DOHH2 (cell line): Measurements from ENCODE around the gene ZNF300.

Experiments
- H3F3A ChIP-seq: fragments of 200-600 bp; sonication (generic), shearing (Covaris generic); 2 replicates; pipeline ENCODE4 v1.6.0; 2016; ENCODE audit warnings: antibody characterized with exemption, mild to moderate bottlenecking; ENCODE audit not compliant: control insufficient read depth, insufficient read depth
- H3K27ac ChIP-seq: fragments of 200-600 bp; sonication (generic); 2 replicates; pipeline ENCODE4 v1.5.1; 2014; ENCODE audit warnings: low read depth, mild to moderate bottlenecking, low read length, moderate library complexity
- H3K27me3 ChIP-seq: fragments of 200-600 bp; sonication (generic); 2 replicates; pipeline ENCODE4 v1.6.1; 2014; ENCODE audit warnings: mild to moderate bottlenecking, low read length, mixed read lengths; ENCODE audit not compliant: control insufficient read depth
- H3K36me3 ChIP-seq: fragments of 200-600 bp; sonication (generic); 2 replicates; pipeline ENCODE4 v1.6.1; 2014; ENCODE audit warnings: mild to moderate bottlenecking, low read length, moderate library complexity, mixed read lengths; ENCODE audit not compliant: control insufficient read depth
- H3K4me1 ChIP-seq: fragments of 200-600 bp; sonication (generic); 2 replicates; pipeline ENCODE4 v1.6.1; 2014; ENCODE audit warnings: mild to moderate bottlenecking, low read length, mixed read lengths; ENCODE audit not compliant: control insufficient read depth
- H3K4me2 ChIP-seq: fragments of 200-600 bp; sonication (generic); 2 replicates; pipeline ENCODE4 v1.6.0; 2014; ENCODE audit warnings: mild to moderate bottlenecking, low read length, moderate library complexity
- H3K4me3 ChIP-seq: fragments of 200-600 bp; sonication (generic); 2 replicates; pipeline ENCODE4 v1.5.1; 2014; ENCODE audit warnings: mild to moderate bottlenecking, low read length, mixed read lengths
- H3K79me2 ChIP-seq: fragments of 200-600 bp; sonication (generic); 2 replicates; pipeline ENCODE4 v1.6.1; 2014; ENCODE audit warnings: mild to moderate bottlenecking, low read length, mixed read lengths; ENCODE audit not compliant: control insufficient read depth
- H3K9me2 ChIP-seq: fragments of 200-600 bp; sonication (generic); replicated peaks from 2 replicates; pipeline ENCODE4 v1.6.1; 2014; ENCODE audit warnings: mild to moderate bottlenecking, low read length, mixed read lengths; ENCODE audit not compliant: control insufficient read depth
- H3K9me3 ChIP-seq: fragments of 200-600 bp; sonication (generic); 2 replicates; pipeline ENCODE4 v1.6.1; 2014; ENCODE audit warnings: antibody characterized with exemption, low read length, mixed read lengths; ENCODE audit not compliant: control insufficient read depth, insufficient read depth
- H4K20me1 ChIP-seq: fragments of 200-600 bp; sonication (generic); 2 replicates; pipeline ENCODE4 v1.6.0; 2014; ENCODE audit warnings: low read depth, mild to moderate bottlenecking, antibody characterized with exemption, low read length, moderate library complexity; ENCODE audit not compliant: control insufficient read depth, insufficient read depth
- CTCF ChIP-seq: fragments of 200-600 bp; sonication (generic); IDR thresholded peaks from one replicate; pipeline ENCODE4 v1.5.1; 2014; ENCODE audit warnings: antibody characterized with exemption, mild to moderate bottlenecking, low read depth, low read length; ENCODE audit not compliant: poor library complexity, severe bottlenecking
- EZH2phosphoT487 ChIP-seq: fragments of 200-600 bp; sonication (generic); IDR thresholded peaks from 2 replicates; pipeline ENCODE4 v1.6.1; 2017; ENCODE audit warnings: borderline replicate concordance, mild to moderate bottlenecking, antibody characterized with exemption, low read length, moderate library complexity, mixed read lengths

Gene ZNF300

GRCh38 chr5:150945947-150946346, 41.2 kb upstream of the ZNF300 start:
- no peaks in the 10 kb centered on the region for H3K9me2 ChIP-seq
- no peak overlapping the region for H3K4me3 ChIP-seq
- H3F3A ChIP-seq, result no peaks in the 10 kb centered on the region
- H3K27ac ChIP-seq, result no peak overlapping the region
- H3K4me2 ChIP-seq, result no peak overlapping the region
- no peaks in the 10 kb centered on the region for H4K20me1 ChIP-seq
- no peaks in the 10 kb centered on the region for H3K36me3 ChIP-seq
- H3K9me3 ChIP-seq, result peaks cover 4% of the 10 kb centered on the region; the same call in 1 of the 2 replicates
- H3K27me3 ChIP-seq, result no peaks in the 10 kb centered on the region
- no peaks in the 10 kb centered on the region for H3K4me1 ChIP-seq
- no peaks in the 10 kb centered on the region for H3K79me2 ChIP-seq
- no peak for TF ChIP-seq EZH2phosphoT487
- no peak for TF ChIP-seq CTCF

GRCh38 chr5:150945486-150945885, 40.7 kb upstream of the ZNF300 start:
- H3K4me1 ChIP-seq, result no peaks in the 10 kb centered on the region
- H3K27ac ChIP-seq, result no peak overlapping the region
- peaks cover under 1% of the 10 kb centered on the region; the same call in 1 of the 2 replicates for H3K9me3 ChIP-seq
- H3K9me2 ChIP-seq, result no peaks in the 10 kb centered on the region
- no peaks in the 10 kb centered on the region for H3K36me3 ChIP-seq
- H4K20me1 ChIP-seq, result no peaks in the 10 kb centered on the region
- no peak overlapping the region for H3K4me2 ChIP-seq
- H3K4me3 ChIP-seq, result no peak overlapping the region
- H3K79me2 ChIP-seq, result no peaks in the 10 kb centered on the region
- TF ChIP-seq CTCF (no peak), EZH2phosphoT487 (no peak)
- H3F3A ChIP-seq, result no peaks in the 10 kb centered on the region
- H3K27me3 ChIP-seq, result no peaks in the 10 kb centered on the region

GRCh38 chr5:150931368-150931965, 26.7 kb upstream of the ZNF300 start:
- Histone ChIP-seq H3F3A (no peaks in the 10 kb centered on the region), H3K9me3 (peaks cover 51% of the 10 kb centered on the region), H3K4me1 (no peaks in the 10 kb centered on the region), H3K4me2 (no peak overlapping the region), H3K36me3 (no peaks in the 10 kb centered on the region), H3K27ac (no peak overlapping the region), H4K20me1 (no peaks in the 10 kb centered on the region), H3K9me2 (no peaks in the 10 kb centered on the region), H3K4me3 (no peak overlapping the region), H3K79me2 (no peaks in the 10 kb centered on the region), H3K27me3 (no peaks in the 10 kb centered on the region)
- TF ChIP-seq CTCF, result no peak
- no peak for TF ChIP-seq EZH2phosphoT487
